ENCODE results near the gene SLC22A14.
"Not testable (repeated sequence)": the region's sequence is repeated elsewhere in the genome, so short reads cannot be mapped to it uniquely, and the experiment has no call there.

Gene SLC22A14

GRCh38 chr3:38281895-38282686 is at the start of gene SLC22A14:
Gene SLC22A14 (plus strand): TSS chr3:38282294. CDS start chr3:38306027, 23,733 bp downstream.
- Histone ChIP-seq H3K27me3 (ENCODE audit: insufficient read depth, low read length) (no peaks in the 10 kb centered on the region), H3K9ac (ENCODE audit: low read depth, low read length) (no peak within 1 kb of the TSS), H3K27ac (ENCODE audit: low read length) (no peak within 1 kb of the TSS), H3K36me3 (ENCODE audit: insufficient read depth, low read depth, low read length) (no peaks in the 10 kb centered on the region), H3K4me3 (ENCODE audit: low read length) (no peak within 1 kb of the TSS), H3K9me3 (ENCODE audit: insufficient read depth, low read depth, low read length) (no peaks in the 10 kb centered on the region), H3K4me1 (ENCODE audit: insufficient read depth, low read length) (no peaks in the 10 kb centered on the region)

GRCh38 chr3:38232701-38233100 is 49.4 kb upstream of the SLC22A14 start:
- no peaks in the 10 kb centered on the region for H3K27me3 ChIP-seq (ENCODE audit: insufficient read depth, low read length)
- no peak overlapping the region for H3K4me3 ChIP-seq (ENCODE audit: low read length)
- H3K9ac ChIP-seq (ENCODE audit: low read depth, low read length) = no peak overlapping the region
- no peaks in the 10 kb centered on the region for H3K9me3 ChIP-seq (ENCODE audit: insufficient read depth, low read depth, low read length)
- H3K27ac ChIP-seq (ENCODE audit: low read length) = no peak overlapping the region
- H3K36me3 ChIP-seq (ENCODE audit: insufficient read depth, low read depth, low read length) = peaks cover 53% of the 10 kb centered on the region
- no peaks in the 10 kb centered on the region for H3K4me1 ChIP-seq (ENCODE audit: insufficient read depth, low read length)

- no peak overlapping the region for H3K27ac ChIP-seq (ENCODE audit: low read length)
- H3K27me3 ChIP-seq (ENCODE audit: insufficient read depth, low read length) = no peaks in the 10 kb centered on the region
- no peak overlapping the region for H3K4me3 ChIP-seq (ENCODE audit: low read length)
- H3K9me3 ChIP-seq (ENCODE audit: insufficient read depth, low read depth, low read length) = no peaks in the 10 kb centered on the region
- no peak overlapping the region for H3K9ac ChIP-seq (ENCODE audit: low read depth, low read length)
- H3K36me3 ChIP-seq (ENCODE audit: insufficient read depth, low read depth, low read length) = peaks cover 60% of the 10 kb centered on the region
- no peaks in the 10 kb centered on the region for H3K4me1 ChIP-seq (ENCODE audit: insufficient read depth, low read length)
Measured at GRCh38 chr3:38235466-38235865, 46.6 kb upstream of the SLC22A14 start.

GRCh38 chr3:38238416-38239008 is 43.6 kb upstream of the SLC22A14 start:
- Histone ChIP-seq H3K4me3 (ENCODE audit: low read length) (no peak overlapping the region), H3K4me1 (ENCODE audit: insufficient read depth, low read length) (no peaks in the 10 kb centered on the region), H3K36me3 (ENCODE audit: insufficient read depth, low read depth, low read length) (peaks cover 53% of the 10 kb centered on the region), H3K27ac (ENCODE audit: low read length) (no peak overlapping the region), H3K9ac (ENCODE audit: low read depth, low read length) (no peak overlapping the region), H3K9me3 (ENCODE audit: insufficient read depth, low read depth, low read length) (no peaks in the 10 kb centered on the region), H3K27me3 (ENCODE audit: insufficient read depth, low read length) (no peaks in the 10 kb centered on the region)

- not testable (repeated sequence) for H3K27me3 ChIP-seq (ENCODE audit: insufficient read depth, low read length); H3K4me3 ChIP-seq (ENCODE audit: low read length); H3K4me1 ChIP-seq (ENCODE audit: insufficient read depth, low read length); H3K9me3 ChIP-seq (ENCODE audit: insufficient read depth, low read depth, low read length); H3K27ac ChIP-seq (ENCODE audit: low read length); H3K9ac ChIP-seq (ENCODE audit: low read depth, low read length)
- H3K36me3 ChIP-seq (ENCODE audit: insufficient read depth, low read depth, low read length) = peaks cover 52% of the 10 kb centered on the region
Measured at GRCh38 chr3:38242812-38243211, 39.3 kb upstream of the SLC22A14 start.

GRCh38 chr3:38245930-38246329 is 36.2 kb upstream of the SLC22A14 start:
- Histone ChIP-seq H3K9me3 (ENCODE audit: insufficient read depth, low read depth, low read length) (no peaks in the 10 kb centered on the region), H3K36me3 (ENCODE audit: insufficient read depth, low read depth, low read length) (peaks cover 65% of the 10 kb centered on the region), H3K4me1 (ENCODE audit: insufficient read depth, low read length) (no peaks in the 10 kb centered on the region), H3K27me3 (ENCODE audit: insufficient read depth, low read length) (no peaks in the 10 kb centered on the region), H3K9ac (ENCODE audit: low read depth, low read length) (no peak overlapping the region), H3K27ac (ENCODE audit: low read length) (no peak overlapping the region), H3K4me3 (ENCODE audit: low read length) (no peak overlapping the region)

GRCh38 chr3:38247366-38248035 is 34.6 kb upstream of the SLC22A14 start:
- H3K27ac ChIP-seq (ENCODE audit: low read length) = no peak overlapping the region
- H3K4me1 ChIP-seq (ENCODE audit: insufficient read depth, low read length) = no peaks in the 10 kb centered on the region
- H3K9me3 ChIP-seq (ENCODE audit: insufficient read depth, low read depth, low read length) = no peaks in the 10 kb centered on the region
- H3K9ac ChIP-seq (ENCODE audit: low read depth, low read length) = no peak overlapping the region
- H3K4me3 ChIP-seq (ENCODE audit: low read length) = no peak overlapping the region
- no peaks in the 10 kb centered on the region for H3K27me3 ChIP-seq (ENCODE audit: insufficient read depth, low read length)
- peaks cover 71% of the 10 kb centered on the region for H3K36me3 ChIP-seq (ENCODE audit: insufficient read depth, low read depth, low read length)

GRCh38 chr3:38250198-38250597 is 31.9 kb upstream of the SLC22A14 start:
- no peaks in the 10 kb centered on the region for H3K4me1 ChIP-seq (ENCODE audit: insufficient read depth, low read length)
- no peak overlapping the region for H3K9ac ChIP-seq (ENCODE audit: low read depth, low read length)
- H3K9me3 ChIP-seq (ENCODE audit: insufficient read depth, low read depth, low read length) = no peaks in the 10 kb centered on the region
- no peaks in the 10 kb centered on the region for H3K27me3 ChIP-seq (ENCODE audit: insufficient read depth, low read length)
- H3K36me3 ChIP-seq (ENCODE audit: insufficient read depth, low read depth, low read length) = peaks cover 96% of the 10 kb centered on the region
- no peak overlapping the region for H3K4me3 ChIP-seq (ENCODE audit: low read length)
- H3K27ac ChIP-seq (ENCODE audit: low read length) = no peak overlapping the region

- Histone ChIP-seq H3K9ac (ENCODE audit: low read depth, low read length) (no peak overlapping the region), H3K9me3 (ENCODE audit: insufficient read depth, low read depth, low read length) (no peaks in the 10 kb centered on the region), H3K4me3 (ENCODE audit: low read length) (no peak overlapping the region), H3K27me3 (ENCODE audit: insufficient read depth, low read length) (no peaks in the 10 kb centered on the region), H3K27ac (ENCODE audit: low read length) (no peak overlapping the region), H3K4me1 (ENCODE audit: insufficient read depth, low read length) (no peaks in the 10 kb centered on the region), H3K36me3 (ENCODE audit: insufficient read depth, low read depth, low read length) (peaks cover 92% of the 10 kb centered on the region)
Measured at GRCh38 chr3:38251197-38251596, 30.9 kb upstream of the SLC22A14 start.

- no peaks in the 10 kb centered on the region for H3K9me3 ChIP-seq (ENCODE audit: insufficient read depth, low read depth, low read length)
- no peak overlapping the region for H3K27ac ChIP-seq (ENCODE audit: low read length)
- H3K9ac ChIP-seq (ENCODE audit: low read depth, low read length) = no peak overlapping the region
- no peak overlapping the region for H3K4me3 ChIP-seq (ENCODE audit: low read length)
- H3K27me3 ChIP-seq (ENCODE audit: insufficient read depth, low read length) = no peaks in the 10 kb centered on the region
- H3K36me3 ChIP-seq (ENCODE audit: insufficient read depth, low read depth, low read length) = peaks cover 69% of the 10 kb centered on the region
- H3K4me1 ChIP-seq (ENCODE audit: insufficient read depth, low read length) = no peaks in the 10 kb centered on the region
Measured at GRCh38 chr3:38253704-38254103, 28.4 kb upstream of the SLC22A14 start.

- H3K36me3 ChIP-seq (ENCODE audit: insufficient read depth, low read depth, low read length) = peaks cover 57% of the 10 kb centered on the region
Measured at GRCh38 chr3:38254872-38255271, 27.2 kb upstream of the SLC22A14 start.

GRCh38 chr3:38255627-38256026 is 26.5 kb upstream of the SLC22A14 start:
- H3K4me1 ChIP-seq (ENCODE audit: insufficient read depth, low read length) = no peaks in the 10 kb centered on the region
- H3K36me3 ChIP-seq (ENCODE audit: insufficient read depth, low read depth, low read length) = peaks cover 49% of the 10 kb centered on the region
- H3K9me3 ChIP-seq (ENCODE audit: insufficient read depth, low read depth, low read length) = no peaks in the 10 kb centered on the region
- H3K27ac ChIP-seq (ENCODE audit: low read length) = no peak overlapping the region
- H3K9ac ChIP-seq (ENCODE audit: low read depth, low read length) = no peak overlapping the region
- no peaks in the 10 kb centered on the region for H3K27me3 ChIP-seq (ENCODE audit: insufficient read depth, low read length)
- H3K4me3 ChIP-seq (ENCODE audit: low read length) = no peak overlapping the region

More at GRCh38 chr3:38254872-38255271, 27.2 kb upstream of the SLC22A14 start:
- H3K27ac ChIP-seq (ENCODE audit: low read length) = no peak overlapping the region
- no peaks in the 10 kb centered on the region for H3K27me3 ChIP-seq (ENCODE audit: insufficient read depth, low read length)
- H3K9ac ChIP-seq (ENCODE audit: low read depth, low read length) = no peak overlapping the region
- no peak overlapping the region for H3K4me3 ChIP-seq (ENCODE audit: low read length)
- H3K4me1 ChIP-seq (ENCODE audit: insufficient read depth, low read length) = no peaks in the 10 kb centered on the region
- no peaks in the 10 kb centered on the region for H3K9me3 ChIP-seq (ENCODE audit: insufficient read depth, low read depth, low read length)

Data from iPS-20b (cell line).